ENCODE measurements around the gene PCNX4.

The PCNX4 gene

GRCh38 chr14:60101786-60102185 lies 10.1 kb downstream of the PCNX4 start:
- DNase-seq (ENCODE audit: low read depth, low spot score): no peak

- DNase-seq (ENCODE audit: low read depth, low spot score): no peak
Observed at GRCh38 chr14:60102389-60102788, 10.7 kb downstream of the PCNX4 start.

- DNase-seq (ENCODE audit: low read depth, low spot score): no peak
Observed at GRCh38 chr14:60106339-60106738, 14.6 kb downstream of the PCNX4 start.

GRCh38 chr14:60107477-60107876 lies 15.8 kb downstream of the PCNX4 start:
- DNase-seq (ENCODE audit: low read depth, low spot score): no peak

- DNase-seq (ENCODE audit: low read depth, low spot score): no peak
Observed at GRCh38 chr14:60111732-60112131, 20.0 kb downstream of the PCNX4 start.

- DNase-seq (ENCODE audit: low read depth, low spot score): no peak
Observed at GRCh38 chr14:60114881-60115280, 23.2 kb downstream of the PCNX4 start.

- no peak for DNase-seq (ENCODE audit: low read depth, low spot score)
Observed at GRCh38 chr14:60116181-60116580, 24.5 kb downstream of the PCNX4 start.

- no peak for DNase-seq (ENCODE audit: low read depth, low spot score)
Observed at GRCh38 chr14:60125918-60126317, 34.2 kb downstream of the PCNX4 start.

- no peak for DNase-seq (ENCODE audit: low read depth, low spot score)
Observed at GRCh38 chr14:60133487-60133886, 41.8 kb downstream of the PCNX4 start.

- DNase-seq (ENCODE audit: low read depth, low spot score): no peak
Observed at GRCh38 chr14:60134702-60135101, 43.0 kb downstream of the PCNX4 start.

- no peak for DNase-seq (ENCODE audit: low read depth, low spot score)
Observed at GRCh38 chr14:60151715-60152114, 60.0 kb downstream of the PCNX4 start.

GRCh38 chr14:60153991-60154390 lies 62.3 kb downstream of the PCNX4 start:
- DNase-seq (ENCODE audit: low read depth, low spot score): no peak

GRCh38 chr14:60154671-60155070 lies 62.9 kb downstream of the PCNX4 start:
- DNase-seq (ENCODE audit: low read depth, low spot score): no peak

- DNase-seq (ENCODE audit: low read depth, low spot score): no peak
Observed at GRCh38 chr14:60160422-60160821, 68.7 kb downstream of the PCNX4 start.

- no peak for DNase-seq (ENCODE audit: low read depth, low spot score)
Observed at GRCh38 chr14:60161196-60162107, 69.7 kb downstream of the PCNX4 start.

GRCh38 chr14:60163693-60164092 lies 72.0 kb downstream of the PCNX4 start:
- DNase-seq (ENCODE audit: low read depth, low spot score): no peak

- DNase-seq (ENCODE audit: low read depth, low spot score): no peak
Observed at GRCh38 chr14:60164404-60164711, 72.6 kb downstream of the PCNX4 start.

- DNase-seq (ENCODE audit: low read depth, low spot score): no peak
Observed at GRCh38 chr14:60164712-60165546, 73.2 kb downstream of the PCNX4 start, which contains the start of gene DHRS7. Gene DHRS7, minus strand, starts transcription at chr14:60165398. Its CDS starts 89 bp downstream, at chr14:60165309.

- DNase-seq (ENCODE audit: low read depth, low spot score): no peak
Observed at GRCh38 chr14:60165547-60165876, 73.8 kb downstream of the PCNX4 start.

- DNase-seq (ENCODE audit: low read depth, low spot score): no peak
Observed at GRCh38 chr14:60166142-60166541, 74.4 kb downstream of the PCNX4 start.

- DNase-seq (ENCODE audit: low read depth, low spot score): no peak
Observed at GRCh38 chr14:60169722-60170121, 78.0 kb downstream of the PCNX4 start.

- DNase-seq (ENCODE audit: low read depth, low spot score): no peak
Observed at GRCh38 chr14:60170948-60171347, 79.2 kb downstream of the PCNX4 start.

- DNase-seq (ENCODE audit: low read depth, low spot score): no peak
Observed at GRCh38 chr14:60171690-60172089, 80.0 kb downstream of the PCNX4 start.

Measured in iPS DF 19.7 (cell line).